GM18505 (cell line): ENCODE data around the gene TMEM151A.

Source experiments
- ATAC-seq: cut with Tn5 transposase; IDR thresholded peaks from one replicate; pipeline ENCODE4 v1.9.1; 2021; ENCODE audit not compliant: unreplicated experiment
- POLR2A ChIP-seq: IDR thresholded peaks from 4 replicates; pipeline ENCODE4 v1.6.1; 2011; ENCODE audit warnings: borderline replicate concordance; ENCODE audit not compliant: insufficient read depth, insufficient read length; ENCODE audit errors: extremely low read depth

Gene TMEM151A

GRCh38 chr11:66263785-66264184 lies 27.9 kb upstream of the TMEM151A start:
- no peak for TF ChIP-seq POLR2A
- no peak for ATAC-seq

- TF ChIP-seq POLR2A = no peak
- no peak for ATAC-seq
Measured at GRCh38 chr11:66264383-66264782, 27.3 kb upstream of the TMEM151A start.

GRCh38 chr11:66264914-66265313 lies 26.8 kb upstream of the TMEM151A start:
- no peak for TF ChIP-seq POLR2A
- ATAC-seq = no peak

GRCh38 chr11:66265531-66266377 lies 25.9 kb upstream of the TMEM151A start:
- ATAC-seq = no peak
- no peak for TF ChIP-seq POLR2A

GRCh38 chr11:66266378-66267038 lies 25.2 kb upstream of the TMEM151A start:
- no peak for TF ChIP-seq POLR2A
- ATAC-seq = no peak

GRCh38 chr11:66267039-66267378 lies 24.7 kb upstream of the TMEM151A start:
- ATAC-seq = no peak
- no peak for TF ChIP-seq POLR2A

- peak; percentile 42 for TF ChIP-seq POLR2A
- peak; percentile 36 for ATAC-seq
Measured at GRCh38 chr11:66267379-66268243, 24.1 kb upstream of the TMEM151A start.

GRCh38 chr11:66268244-66268951 lies 23.3 kb upstream of the TMEM151A start, which contains the start of gene RAB1B:
Gene RAB1B (plus strand): TSS chr11:66268639. CDS start chr11:66268680, 41 bp downstream.
- TF ChIP-seq POLR2A = peak; percentile 64
- ATAC-seq = peak; percentile 76

GRCh38 chr11:66268952-66269905 lies 22.5 kb upstream of the TMEM151A start:
- ATAC-seq = no peak
- TF ChIP-seq POLR2A = no peak

GRCh38 chr11:66271816-66272215 lies 19.9 kb upstream of the TMEM151A start:
- no peak for TF ChIP-seq POLR2A

GRCh38 chr11:66272596-66272995 lies 19.1 kb upstream of the TMEM151A start:
- no peak for TF ChIP-seq POLR2A
- ATAC-seq = no peak

More at GRCh38 chr11:66271816-66272215, 19.9 kb upstream of the TMEM151A start:
- no peak for ATAC-seq

- TF ChIP-seq POLR2A = no peak
- ATAC-seq = no peak
Measured at GRCh38 chr11:66274219-66274618, 17.5 kb upstream of the TMEM151A start.
